ENCODE results near the gene TMTC4.
"Not testable (repeated sequence)": the region's sequence is repeated elsewhere in the genome, so short reads cannot be mapped to it uniquely, and the experiment has no call there.

Gene TMTC4

DNA sequence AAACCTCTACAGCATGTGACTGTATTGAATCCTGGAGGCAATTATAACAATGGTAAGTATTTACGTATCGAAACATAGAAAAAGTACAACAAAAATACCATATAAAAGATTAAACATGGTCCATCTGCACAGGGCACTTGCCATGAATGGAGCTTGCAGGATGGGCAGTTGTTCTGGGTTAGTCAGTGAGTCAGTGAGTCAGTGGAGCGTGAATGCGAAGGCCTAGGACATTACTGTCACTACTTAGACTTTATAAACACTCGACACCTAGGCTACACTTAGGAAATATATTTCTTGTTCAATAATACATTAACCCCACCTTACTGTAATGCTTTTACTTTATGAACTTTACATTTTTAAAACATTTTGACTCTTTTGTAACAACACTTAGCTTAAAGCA is 35.6 kb upstream of the TMTC4 start:
- Mint-ChIP-seq H3K27me3 (ENCODE audit: low read depth) (no peaks in the 10 kb centered on the region), H3K4me3 (no peak overlapping the region), H3K36me3 (ENCODE audit: low read depth) (no peaks in the 10 kb centered on the region), H3K9me3 (peaks cover 3% of the 10 kb centered on the region), H3K27ac (no peak overlapping the region), H3K4me1 (no peaks in the 10 kb centered on the region)
- TF ChIP-seq, protein P1, sequence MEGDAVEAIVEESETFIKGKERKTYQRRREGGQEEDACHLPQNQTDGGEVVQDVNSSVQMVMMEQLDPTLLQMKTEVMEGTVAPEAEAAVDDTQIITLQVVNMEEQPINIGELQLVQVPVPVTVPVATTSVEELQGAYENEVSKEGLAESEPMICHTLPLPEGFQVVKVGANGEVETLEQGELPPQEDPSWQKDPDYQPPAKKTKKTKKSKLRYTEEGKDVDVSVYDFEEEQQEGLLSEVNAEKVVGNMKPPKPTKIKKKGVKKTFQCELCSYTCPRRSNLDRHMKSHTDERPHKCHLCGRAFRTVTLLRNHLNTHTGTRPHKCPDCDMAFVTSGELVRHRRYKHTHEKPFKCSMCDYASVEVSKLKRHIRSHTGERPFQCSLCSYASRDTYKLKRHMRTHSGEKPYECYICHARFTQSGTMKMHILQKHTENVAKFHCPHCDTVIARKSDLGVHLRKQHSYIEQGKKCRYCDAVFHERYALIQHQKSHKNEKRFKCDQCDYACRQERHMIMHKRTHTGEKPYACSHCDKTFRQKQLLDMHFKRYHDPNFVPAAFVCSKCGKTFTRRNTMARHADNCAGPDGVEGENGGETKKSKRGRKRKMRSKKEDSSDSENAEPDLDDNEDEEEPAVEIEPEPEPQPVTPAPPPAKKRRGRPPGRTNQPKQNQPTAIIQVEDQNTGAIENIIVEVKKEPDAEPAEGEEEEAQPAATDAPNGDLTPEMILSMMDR (IDR thresholded peaks at IDR 0.05; ENCODE audit: unreplicated experiment in 3 of 3) = no peak

DNA sequence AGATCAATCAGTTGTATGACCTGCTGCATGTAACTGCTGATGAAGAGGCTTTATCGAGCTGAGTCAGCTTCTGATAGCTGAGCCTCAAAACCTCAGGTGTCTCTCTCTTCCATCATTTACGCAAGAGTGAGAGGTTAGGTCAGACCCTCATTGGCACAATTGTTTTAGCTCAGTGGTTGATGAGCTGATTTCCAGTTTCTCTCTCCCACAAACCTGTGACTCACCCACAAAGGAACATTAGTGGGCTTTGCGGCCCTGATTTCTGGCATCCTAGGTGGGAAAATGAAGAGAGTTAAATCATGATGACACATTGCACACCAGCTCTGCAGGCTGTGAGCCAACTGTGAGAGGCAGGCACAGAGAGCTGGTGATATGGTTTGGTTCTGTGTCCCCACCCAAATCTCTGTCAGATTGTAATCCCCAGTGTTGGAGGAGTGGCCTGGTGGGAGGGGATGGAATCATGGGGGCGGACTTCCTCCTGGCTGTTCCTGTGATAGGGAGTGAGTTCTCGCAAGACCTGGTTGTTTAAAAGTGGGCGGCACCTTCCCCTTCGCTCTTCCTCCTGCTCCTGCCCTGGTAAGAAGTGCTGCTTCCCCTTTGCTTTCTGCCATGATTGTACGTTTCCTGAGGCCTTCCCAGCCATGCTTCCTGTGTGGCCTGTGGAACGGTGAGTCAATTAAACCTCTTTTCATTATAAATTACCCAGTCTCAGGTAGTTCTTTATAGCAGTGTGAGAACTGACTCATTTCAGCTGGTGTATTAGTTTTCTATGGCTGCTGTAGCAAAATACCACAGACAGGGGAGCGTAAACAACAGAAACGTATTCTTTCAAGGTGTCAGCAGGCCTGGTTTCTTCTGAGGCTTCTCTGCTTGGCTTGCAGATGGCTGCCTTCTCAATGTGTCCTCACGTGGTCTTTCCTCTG is 33.5 kb upstream of the TMTC4 start:
- Mint-ChIP-seq H3K27me3 (ENCODE audit: low read depth) (no peaks in the 10 kb centered on the region), H3K27ac (no peak overlapping the region), H3K9me3 (peaks cover 3% of the 10 kb centered on the region), H3K4me1 (no peaks in the 10 kb centered on the region), H3K4me3 (no peak overlapping the region), H3K36me3 (ENCODE audit: low read depth) (no peaks in the 10 kb centered on the region)
- TF ChIP-seq, protein P1 (IDR thresholded peaks at IDR 0.05; ENCODE audit: unreplicated experiment in 3 of 3) = no peak

DNA sequence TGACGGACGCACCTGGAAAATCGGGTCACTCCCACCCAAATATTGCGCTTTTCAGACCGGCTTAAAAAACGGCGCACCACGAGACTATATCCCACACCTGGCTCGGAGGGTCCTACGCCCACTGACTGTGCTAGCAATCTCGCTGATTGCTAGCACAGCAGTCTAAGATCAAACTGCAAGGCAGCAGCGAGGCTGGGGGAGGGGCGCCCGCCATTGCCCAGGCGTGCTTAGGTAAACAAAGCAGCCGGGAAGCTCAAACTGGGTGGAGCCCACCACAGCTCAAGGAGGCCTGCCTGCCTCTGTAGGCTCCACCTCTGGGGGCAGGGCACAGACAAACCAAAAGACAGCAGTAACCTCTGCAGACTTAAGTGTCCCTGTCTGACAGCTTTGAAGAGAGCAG is 23.7 kb upstream of the TMTC4 start:
- H3K4me3 Mint-ChIP-seq; H3K4me1 Mint-ChIP-seq; H3K27ac Mint-ChIP-seq; H3K36me3 Mint-ChIP-seq (ENCODE audit: low read depth); H3K9me3 Mint-ChIP-seq: not testable (repeated sequence)
- H3K27me3 Mint-ChIP-seq (ENCODE audit: low read depth) = peaks cover 14% of the 10 kb centered on the region

DNA sequence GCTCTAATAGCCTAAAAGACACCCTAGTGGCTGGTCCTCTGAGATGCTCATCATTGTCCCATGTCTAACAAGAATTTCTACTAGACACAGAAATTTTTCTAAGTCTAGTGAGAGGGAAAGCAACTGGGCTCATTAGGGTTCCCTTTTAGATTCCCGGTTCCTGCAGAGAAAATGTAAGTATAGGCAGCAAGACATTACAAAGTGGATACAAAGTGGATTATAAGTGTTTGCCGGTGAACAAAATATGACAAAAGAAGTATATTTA is 20.8 kb upstream of the TMTC4 start:
- Mint-ChIP-seq H3K4me1 (peaks cover 4% of the 10 kb centered on the region), H3K9me3 (peaks cover 22% of the 10 kb centered on the region), H3K27ac (no peak overlapping the region), H3K4me3 (no peak overlapping the region), H3K36me3 (ENCODE audit: low read depth) (no peaks in the 10 kb centered on the region), H3K27me3 (ENCODE audit: low read depth) (peaks cover 14% of the 10 kb centered on the region)
- TF ChIP-seq, protein P1 (IDR thresholded peaks at IDR 0.05; ENCODE audit: unreplicated experiment in 3 of 3) = no peak

DNA sequence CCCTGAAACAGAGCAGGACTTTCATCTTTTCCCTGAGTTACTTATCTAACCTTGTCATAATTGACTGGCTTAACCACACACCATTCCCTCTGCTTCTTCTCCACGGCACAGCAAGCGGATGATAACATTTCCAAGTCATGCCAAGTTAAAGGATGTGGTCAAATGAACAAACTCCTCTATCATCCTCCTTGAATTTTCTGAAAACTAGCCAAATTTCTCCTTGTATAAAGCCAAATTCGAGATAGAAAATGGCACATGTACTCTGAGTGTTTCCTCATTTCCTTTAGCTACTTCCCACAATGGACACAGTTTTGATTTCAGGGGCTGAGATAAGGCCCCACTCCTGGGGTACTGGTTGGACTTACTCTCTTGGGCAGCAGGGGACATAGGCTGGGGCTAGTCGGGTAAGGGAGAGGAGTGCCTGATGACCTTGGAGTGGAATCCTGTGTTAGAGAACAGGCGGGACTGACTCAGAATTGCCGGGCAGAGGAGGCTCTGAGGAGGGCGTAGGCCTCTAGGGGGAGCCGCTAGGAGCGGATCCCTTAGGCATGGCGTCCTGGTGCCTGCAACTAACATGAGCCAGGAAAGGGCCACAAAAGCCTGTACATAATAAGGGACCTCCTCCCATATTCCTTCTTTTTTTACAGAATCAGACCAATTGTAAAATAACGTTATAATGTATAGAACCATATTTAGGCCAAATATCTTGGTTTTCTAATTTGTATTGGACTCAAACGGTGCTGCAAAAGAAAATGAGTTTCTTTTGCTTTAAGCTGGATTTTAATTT is 20.3 kb upstream of the TMTC4 start:
- Mint-ChIP-seq H3K27ac (no peak overlapping the region), H3K9me3 (peaks cover 22% of the 10 kb centered on the region), H3K4me3 (no peak overlapping the region), H3K36me3 (ENCODE audit: low read depth) (no peaks in the 10 kb centered on the region), H3K4me1 (peaks cover 4% of the 10 kb centered on the region), H3K27me3 (ENCODE audit: low read depth) (peaks cover 14% of the 10 kb centered on the region)
- TF ChIP-seq, protein P1 (IDR thresholded peaks at IDR 0.05; ENCODE audit: unreplicated experiment in 3 of 3) = peak in 2 of 3 experiments; percentile 25 to 53

DNA sequence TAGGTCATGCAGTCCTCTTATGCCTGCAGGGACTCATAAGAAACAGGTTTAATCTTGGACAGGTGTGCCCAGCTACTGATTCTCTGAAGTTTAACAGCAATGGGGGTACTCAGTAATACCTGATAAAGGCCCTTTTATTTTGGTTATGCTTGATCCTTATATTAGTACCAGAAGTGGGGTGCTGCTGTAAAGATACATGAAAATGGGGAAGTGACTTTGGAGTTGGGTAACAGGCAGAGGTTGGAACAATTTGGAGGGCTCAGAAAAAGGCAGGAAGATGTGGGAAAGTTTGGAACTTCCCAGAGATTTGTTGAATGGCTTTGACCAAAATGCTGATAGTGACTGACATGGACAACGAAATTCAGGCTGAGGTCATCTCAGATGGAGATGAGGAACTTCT is 14.6 kb upstream of the TMTC4 start:
- no peaks in the 10 kb centered on the region for H3K4me1 Mint-ChIP-seq
- peaks cover 4% of the 10 kb centered on the region for H3K27me3 Mint-ChIP-seq (ENCODE audit: low read depth)
- no peaks in the 10 kb centered on the region for H3K36me3 Mint-ChIP-seq (ENCODE audit: low read depth)
- no peak overlapping the region for H3K4me3 Mint-ChIP-seq
- peaks cover 33% of the 10 kb centered on the region for H3K9me3 Mint-ChIP-seq
- TF ChIP-seq, protein P1 (IDR thresholded peaks at IDR 0.05; ENCODE audit: unreplicated experiment in 3 of 3) = no peak
- H3K27ac Mint-ChIP-seq = no peak overlapping the region

Measured in nephron (organoid).